Endothelial cell of hepatic sinusoid (primary cell): ENCODE measurements around the gene ANTXR2.
"Not testable (repeated sequence)": the region's sequence is repeated elsewhere in the genome, so short reads cannot be mapped to it uniquely, and the experiment has no call there.

ENCODE experiments used
- in situ Hi-C: cut with HindIII; loops from 2 replicates; pipeline ENCODE4 v1.10.0; 2017; ENCODE audit warnings: low sequenced_read_pairs

ANTXR2 gene

GRCh38 chr4:80026100-80026499 lies 46.9 kb downstream of the ANTXR2 start:
- in situ Hi-C loops = no loop called here

- in situ Hi-C loops = loop anchor here (5.0 kb wide), 2 partner anchors 42 to 87 kb away; no protein-coding TSS in a partner anchor
Measured at GRCh38 chr4:80024335-80024734, 48.7 kb downstream of the ANTXR2 start.

DNA sequence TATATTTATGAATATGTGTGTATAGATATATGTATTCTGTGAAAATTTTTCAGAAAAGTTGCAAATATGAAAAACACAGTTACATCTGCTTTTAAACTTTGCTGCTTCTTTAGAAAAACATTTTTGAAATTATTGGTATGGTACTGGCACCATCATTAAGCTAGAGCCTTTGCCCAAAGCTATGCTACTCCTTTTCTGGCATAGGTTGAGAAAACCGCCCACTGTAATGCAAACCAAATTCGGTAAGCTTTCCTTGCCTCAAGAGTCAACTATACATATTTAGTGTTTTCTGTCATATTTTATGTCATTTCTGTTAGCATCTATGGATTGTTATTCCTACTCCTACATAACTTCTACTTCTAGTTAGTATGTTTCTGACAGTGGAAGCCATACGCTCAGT lies 50.7 kb downstream of the ANTXR2 start:
- in situ Hi-C loops = loop anchor here (5.0 kb wide), 2 partner anchors 40 to 85 kb away; no protein-coding TSS in a partner anchor

DNA sequence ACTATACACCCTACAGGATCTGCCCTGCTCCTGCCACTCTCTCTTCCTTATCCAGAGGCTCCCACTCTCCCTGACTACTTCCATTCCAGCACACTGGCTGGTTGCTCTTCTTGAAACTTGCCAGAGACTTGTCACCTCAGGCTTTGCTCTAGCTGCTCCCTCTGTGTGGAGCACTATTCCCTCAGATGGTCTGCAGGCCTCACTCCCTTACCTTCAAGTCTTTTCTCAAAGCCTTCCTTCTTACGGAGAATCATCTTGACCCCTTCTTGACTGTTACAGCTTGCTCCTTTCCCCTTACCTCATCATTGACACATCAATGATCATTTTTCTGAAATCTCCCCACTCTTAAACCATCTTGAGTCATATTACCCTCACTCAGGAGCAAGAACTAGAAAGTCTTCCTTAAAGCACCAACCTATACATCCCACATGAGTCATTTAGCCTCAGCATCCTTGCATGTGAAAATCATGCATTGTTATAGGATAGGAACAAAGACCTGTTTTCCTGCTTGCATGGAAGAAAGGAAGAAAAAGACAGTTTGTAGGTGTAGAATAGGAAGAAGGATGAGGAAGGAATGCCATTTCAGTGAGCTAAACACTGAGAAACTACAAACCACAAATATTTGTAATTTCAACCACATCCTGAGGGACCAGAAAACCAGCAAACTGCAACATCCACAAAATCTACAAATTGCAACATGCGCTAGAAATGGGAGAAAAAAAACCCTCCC lies 55.7 kb downstream of the ANTXR2 start:
- in situ Hi-C loops = no loop called here

DNA sequence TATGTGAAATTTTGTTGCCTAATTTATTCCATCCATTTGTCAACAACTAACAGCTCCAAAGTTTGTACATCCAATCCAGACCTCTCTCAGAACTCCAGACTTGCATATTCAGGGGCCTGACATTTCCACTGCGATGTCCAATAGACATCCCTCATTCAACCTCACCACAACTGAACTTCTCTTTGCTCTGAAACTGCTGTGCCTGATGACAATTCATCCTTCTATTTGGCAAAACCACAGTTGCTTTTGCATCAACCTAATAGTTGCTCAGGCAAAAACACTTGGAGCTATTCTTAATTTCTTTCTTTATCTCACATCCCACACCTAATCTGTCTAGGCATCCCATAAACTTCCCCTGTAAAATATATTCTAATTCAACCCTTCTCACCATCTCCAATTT lies 56.5 kb downstream of the ANTXR2 start:
- in situ Hi-C loops = no loop called here

- in situ Hi-C loops = no loop called here
Measured at GRCh38 chr4:80015407-80016189, 57.4 kb downstream of the ANTXR2 start.

GRCh38 chr4:80014531-80014930 lies 58.5 kb downstream of the ANTXR2 start:
- in situ Hi-C loops = no loop called here

GRCh38 chr4:80012291-80012690 lies 60.7 kb downstream of the ANTXR2 start:
- in situ Hi-C loops = no loop called here

DNA sequence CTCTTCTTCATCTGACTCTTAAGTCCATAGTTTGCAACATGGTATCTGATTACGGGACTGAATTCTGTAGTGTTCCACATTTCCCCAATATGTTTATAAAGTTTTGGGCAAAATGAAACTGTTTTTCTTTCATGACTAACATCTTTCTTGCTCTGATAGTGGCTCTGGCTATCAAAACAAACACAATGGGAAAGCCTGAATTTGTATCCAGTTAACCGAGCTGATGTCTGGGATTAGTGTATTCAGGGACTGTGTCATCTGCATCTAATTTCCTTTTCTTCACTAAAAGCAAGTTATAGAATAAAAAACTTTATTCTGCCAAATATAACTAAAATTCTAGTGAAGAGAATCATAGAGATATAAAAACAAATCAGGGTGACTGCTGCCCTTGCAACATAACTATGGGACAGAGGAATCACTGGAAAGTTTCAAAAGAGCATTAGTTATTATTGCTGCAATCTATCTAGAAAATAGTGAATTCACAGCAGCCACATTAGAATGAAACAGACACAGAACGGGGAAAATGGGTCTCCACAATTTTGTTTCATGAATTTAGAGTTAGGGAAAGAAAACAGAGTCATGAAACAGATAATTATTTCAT lies 61.3 kb downstream of the ANTXR2 start:
- in situ Hi-C loops = no loop called here

- in situ Hi-C loops = no loop called here
Measured at GRCh38 chr4:80010316-80010715, 62.7 kb downstream of the ANTXR2 start.

GRCh38 chr4:80009806-80010205 lies 63.2 kb downstream of the ANTXR2 start:
- in situ Hi-C loops = no loop called here

DNA sequence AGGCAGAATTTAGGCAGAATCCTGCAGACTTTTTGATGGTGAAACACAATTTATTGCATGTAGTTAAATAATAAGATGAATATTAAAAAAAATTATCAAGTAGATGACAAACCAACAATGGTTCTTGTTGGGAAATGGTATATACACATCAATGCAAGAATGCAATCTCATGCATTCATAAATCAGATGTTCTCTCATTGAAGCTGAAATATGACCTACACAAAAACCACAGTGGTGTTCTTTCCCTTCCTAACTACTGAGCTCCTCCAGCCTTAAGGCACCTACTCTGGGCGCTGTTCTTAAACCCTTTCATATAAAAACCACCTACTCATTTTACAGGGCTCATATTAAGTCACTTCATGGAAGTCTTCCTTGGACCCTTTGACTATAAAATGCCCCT lies 64.1 kb downstream of the ANTXR2 start:
- in situ Hi-C loops = no loop called here

DNA sequence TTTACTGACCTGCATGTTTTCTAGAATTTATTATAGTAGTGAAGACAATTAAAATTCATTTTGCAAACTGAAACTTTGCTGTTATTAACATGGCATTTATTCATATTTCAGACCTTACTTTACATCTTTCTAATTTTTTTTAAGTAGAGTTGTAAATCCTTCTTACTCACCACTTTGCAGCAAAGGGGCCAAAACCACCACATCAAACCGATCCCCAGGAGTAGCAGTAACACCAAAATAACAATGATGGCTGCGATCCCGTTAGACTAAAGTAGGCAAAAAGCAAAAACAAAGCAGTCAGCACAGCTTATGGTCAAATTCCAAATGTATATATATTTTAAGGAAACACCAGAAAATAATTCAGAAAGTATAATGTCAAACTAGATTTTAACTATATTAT lies 64.7 kb downstream of the ANTXR2 start:
- in situ Hi-C loops = no loop called here

- in situ Hi-C loops = no loop called here
Measured at GRCh38 chr4:80007745-80008149, 65.3 kb downstream of the ANTXR2 start.

DNA sequence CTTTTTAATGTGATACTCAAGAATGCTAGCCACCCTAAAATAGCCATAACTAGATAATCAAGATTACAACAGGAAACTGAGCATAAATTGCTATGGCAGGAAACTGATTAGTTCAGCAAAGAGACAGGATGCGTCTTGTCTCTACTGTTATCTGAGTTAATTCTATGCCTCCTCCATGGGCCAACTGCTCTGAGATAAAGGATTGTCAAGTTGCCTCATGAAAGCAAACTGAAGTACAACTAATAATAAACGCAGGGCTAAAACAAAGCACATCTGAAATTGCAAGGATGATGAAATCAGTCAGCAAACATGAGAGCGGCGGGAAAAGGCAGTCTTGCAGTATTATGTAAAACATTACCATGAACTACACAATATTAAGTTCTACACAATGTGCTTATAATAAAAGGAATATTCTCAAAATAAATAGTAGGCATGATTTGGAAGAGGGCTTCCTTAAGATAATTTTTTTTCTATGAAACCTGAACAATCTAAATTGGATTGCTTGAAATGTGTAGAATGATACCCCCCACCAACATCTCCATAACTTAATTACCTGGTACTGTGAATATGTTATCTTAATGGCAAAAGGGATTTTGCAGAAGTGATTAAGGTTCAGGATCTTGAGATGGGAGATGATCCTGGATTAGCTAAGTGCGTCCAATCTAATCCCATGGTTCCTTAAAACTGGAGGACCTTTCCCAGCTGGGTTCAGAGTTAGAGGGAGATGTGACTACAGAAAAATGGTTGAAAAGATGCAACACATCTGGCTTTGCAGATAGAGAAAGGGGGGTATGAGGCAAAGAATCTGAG lies 65.9 kb downstream of the ANTXR2 start:
- in situ Hi-C loops = no loop called here

- in situ Hi-C loops = no loop called here
Measured at GRCh38 chr4:80005863-80006262, 67.2 kb downstream of the ANTXR2 start.

DNA sequence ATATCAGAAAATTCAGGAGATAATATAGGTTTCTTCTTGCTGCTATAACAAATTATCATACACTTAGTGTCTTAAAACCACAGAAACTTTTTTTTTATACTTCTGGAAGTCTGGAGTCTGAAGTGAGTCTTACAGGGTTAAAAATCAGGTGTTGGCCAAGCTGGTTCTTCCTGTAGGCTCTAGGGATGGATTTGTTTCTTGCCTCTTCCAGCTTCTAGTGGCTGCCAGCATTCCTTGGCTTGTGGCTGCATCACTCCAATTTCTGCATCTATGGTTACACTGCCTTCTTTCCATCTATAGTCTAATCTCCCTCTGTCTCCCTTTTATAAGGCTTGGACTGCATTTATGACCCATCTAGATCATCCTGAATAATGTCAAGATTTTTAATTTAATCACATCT lies 68.7 kb downstream of the ANTXR2 start:
- in situ Hi-C loops = no loop called here

DNA sequence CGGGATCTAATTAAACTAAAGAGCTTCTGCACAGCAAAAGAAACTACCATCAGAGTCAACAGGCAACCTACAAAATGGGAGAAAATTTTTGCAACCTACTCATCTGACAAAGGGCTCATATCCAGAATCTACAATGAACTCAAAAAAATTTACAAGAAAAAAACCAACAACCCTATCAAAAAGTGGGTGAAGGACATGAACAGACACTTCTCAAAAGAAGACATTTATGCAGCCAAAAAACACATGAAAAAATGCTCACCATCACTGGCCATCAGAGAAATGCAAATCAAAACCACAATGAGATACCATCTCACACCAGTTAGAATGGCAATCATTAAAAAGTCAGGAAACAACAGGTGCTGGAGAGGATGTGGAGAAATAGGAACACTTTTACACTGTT lies 70.5 kb downstream of the ANTXR2 start:
- in situ Hi-C loops = not testable (repeated sequence)

DNA sequence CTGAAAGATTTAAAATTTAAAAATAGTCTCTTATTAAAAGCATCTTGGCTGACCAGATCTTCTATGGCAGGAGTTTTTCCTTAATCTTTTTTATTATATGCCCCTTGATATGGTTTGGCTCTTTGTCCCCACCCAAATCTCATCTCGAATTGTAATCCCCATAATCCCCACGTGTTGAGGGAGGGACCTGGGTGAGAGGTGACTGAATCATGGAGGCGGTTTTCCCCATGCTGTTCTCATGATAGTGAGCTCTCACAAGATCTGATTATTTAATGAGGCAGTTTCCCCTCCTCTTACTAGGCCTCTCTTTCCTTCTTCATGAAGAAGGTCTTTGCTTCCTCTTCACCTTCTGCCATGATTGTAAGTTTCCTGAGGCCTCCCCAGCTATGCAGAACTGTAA lies 74.0 kb downstream of the ANTXR2 start:
- in situ Hi-C loops = not testable (repeated sequence)

GRCh38 chr4:79998201-79998600 lies 74.8 kb downstream of the ANTXR2 start:
- in situ Hi-C loops = no loop called here

- in situ Hi-C loops = no loop called here
Measured at GRCh38 chr4:79996851-79997250, 76.2 kb downstream of the ANTXR2 start.
